ENCODE measurements around the gene NCKAP5.
A peak's percentile ranks its signal among the peaks of the same experiment; 100 is the strongest.

DNA sequence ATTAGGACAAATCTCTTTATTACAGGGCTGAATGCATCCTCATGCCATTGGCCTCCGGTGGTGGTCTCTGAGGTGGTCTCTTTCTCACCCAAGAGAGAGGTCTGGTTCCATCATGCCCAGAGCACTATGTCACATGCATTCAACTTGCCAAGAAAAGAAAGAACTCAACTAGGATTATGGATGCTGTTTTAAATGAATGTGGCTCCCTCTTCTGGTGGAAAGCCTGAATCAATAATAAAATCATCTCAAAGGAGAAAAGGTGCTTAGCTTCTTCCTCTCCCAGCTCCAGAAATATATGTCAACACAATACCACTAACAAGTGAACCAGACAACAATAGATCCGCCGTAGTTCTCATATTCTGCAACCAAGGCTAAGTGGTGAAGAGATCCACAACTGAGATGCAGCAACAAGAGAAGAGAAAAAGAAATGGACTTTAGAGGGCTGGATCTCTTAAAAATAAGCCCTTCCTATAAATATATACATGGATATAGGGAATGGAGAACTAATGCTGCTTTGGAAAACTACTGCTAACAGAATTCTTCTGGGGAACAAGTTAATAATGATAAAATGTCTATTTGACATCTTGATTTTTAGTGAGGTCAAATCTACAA, 396.8 kb downstream of the NCKAP5 start:
- no peak for TF ChIP-seq BDP1 (IDR thresholded peaks at IDR 0.05; ENCODE audit: insufficient read depth, insufficient read length)
- TF ChIP-seq, protein P1, sequence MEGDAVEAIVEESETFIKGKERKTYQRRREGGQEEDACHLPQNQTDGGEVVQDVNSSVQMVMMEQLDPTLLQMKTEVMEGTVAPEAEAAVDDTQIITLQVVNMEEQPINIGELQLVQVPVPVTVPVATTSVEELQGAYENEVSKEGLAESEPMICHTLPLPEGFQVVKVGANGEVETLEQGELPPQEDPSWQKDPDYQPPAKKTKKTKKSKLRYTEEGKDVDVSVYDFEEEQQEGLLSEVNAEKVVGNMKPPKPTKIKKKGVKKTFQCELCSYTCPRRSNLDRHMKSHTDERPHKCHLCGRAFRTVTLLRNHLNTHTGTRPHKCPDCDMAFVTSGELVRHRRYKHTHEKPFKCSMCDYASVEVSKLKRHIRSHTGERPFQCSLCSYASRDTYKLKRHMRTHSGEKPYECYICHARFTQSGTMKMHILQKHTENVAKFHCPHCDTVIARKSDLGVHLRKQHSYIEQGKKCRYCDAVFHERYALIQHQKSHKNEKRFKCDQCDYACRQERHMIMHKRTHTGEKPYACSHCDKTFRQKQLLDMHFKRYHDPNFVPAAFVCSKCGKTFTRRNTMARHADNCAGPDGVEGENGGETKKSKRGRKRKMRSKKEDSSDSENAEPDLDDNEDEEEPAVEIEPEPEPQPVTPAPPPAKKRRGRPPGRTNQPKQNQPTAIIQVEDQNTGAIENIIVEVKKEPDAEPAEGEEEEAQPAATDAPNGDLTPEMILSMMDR (IDR thresholded peaks at IDR 0.05 in 2 of 3, conservative IDR thresholded peaks at IDR 0.05 in 1 of 3; ENCODE audit: insufficient read depth in 2 of 3, low read depth in 1 of 3, low read length in 3 of 3): peak in 2 of 3 experiments; percentile 44 to 59; a peak in 5 of 6 replicates
- TF ChIP-seq, protein P2, sequence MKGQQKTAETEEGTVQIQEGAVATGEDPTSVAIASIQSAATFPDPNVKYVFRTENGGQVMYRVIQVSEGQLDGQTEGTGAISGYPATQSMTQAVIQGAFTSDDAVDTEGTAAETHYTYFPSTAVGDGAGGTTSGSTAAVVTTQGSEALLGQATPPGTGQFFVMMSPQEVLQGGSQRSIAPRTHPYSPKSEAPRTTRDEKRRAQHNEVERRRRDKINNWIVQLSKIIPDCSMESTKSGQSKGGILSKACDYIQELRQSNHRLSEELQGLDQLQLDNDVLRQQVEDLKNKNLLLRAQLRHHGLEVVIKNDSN (CRISPR knock-in tag; IDR thresholded peaks at IDR 0.05): no peak

Data from K562 (cell line).